ENCODE measurements around the gene MICAL2.

MICAL2 gene

DNA sequence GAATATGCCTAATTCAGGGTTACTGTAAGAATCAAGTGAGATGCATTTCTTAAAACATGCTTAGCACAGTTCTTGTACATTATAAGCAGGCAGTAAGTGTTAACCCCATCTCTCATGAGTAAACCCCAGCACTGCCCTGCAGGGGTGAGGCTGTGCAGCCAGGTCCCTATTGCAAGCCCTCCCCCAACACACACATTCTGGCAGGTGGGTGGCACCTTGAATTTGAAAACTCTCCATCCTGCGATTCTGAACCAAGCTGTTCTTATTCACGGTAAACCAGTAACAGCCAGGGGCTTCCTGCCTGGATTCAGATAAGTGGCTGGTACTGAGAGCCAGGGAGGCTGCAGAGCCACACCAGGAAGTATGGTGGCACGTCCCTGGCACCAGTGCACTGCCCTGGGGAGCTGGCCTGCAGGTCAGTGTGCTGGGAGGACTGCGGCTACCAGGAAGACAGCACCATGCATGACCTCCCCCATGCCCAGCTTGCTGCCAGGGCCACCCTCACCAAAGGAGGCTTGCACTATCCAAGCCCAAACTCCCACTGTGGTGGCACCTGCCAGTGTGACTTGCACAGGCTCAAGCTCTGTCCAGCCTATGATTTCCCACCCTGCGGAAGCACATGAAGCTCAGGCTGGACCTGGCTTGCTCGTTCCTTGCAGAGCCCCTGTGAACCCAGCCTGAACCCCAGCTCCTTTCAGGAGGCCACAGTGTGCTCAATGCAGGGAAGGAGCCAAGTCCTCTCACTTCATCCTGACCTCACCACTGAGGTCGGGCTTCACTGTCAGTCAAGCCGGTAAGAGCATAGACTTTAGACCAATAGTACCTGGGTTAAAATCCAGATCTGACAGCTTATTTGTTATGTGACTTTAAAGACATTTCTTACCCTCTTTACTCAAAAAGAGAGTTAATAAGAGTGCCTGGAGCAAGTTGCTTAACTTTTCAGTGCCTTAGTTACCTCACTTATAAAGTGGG lies 88.1 kb downstream of the MICAL2 start:
- no peak overlapping the region for H3K27ac ChIP-seq

DNA sequence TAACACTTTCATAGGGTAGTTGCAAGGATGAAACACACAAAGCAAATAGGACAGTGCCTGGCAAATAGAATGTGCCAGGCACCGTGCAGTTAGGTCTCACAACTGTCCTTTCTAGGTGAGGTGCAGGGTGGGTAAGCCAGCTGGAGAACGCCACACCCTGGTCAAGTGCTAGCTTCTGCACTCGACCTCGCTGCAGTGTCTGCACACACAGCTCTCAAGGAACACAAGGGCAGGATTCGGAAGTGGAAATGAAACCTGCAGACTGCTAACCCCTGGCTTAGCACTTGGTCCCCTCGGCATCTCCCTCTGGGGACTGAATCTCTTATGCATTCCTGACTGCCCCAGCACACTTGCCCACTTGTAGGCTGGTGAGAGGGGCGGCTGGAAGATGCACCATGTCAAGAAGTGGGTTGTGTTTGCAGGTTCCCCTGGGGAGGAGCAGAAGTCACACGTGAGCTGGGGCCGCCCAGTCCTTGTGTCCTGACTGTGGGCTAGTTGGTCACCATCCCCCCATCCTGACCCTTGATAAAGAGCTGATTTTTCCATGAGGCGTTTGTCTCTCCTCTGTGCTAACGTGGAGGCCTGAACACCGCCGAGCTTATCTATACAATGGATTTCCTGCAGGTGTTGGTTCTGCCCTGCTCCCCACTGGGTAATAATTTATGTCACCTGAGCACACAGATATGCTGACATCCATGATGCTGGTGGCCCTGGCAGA lies 89.0 kb downstream of the MICAL2 start:
- H3K27me3 ChIP-seq (ENCODE audit: insufficient read depth, low read depth, severe bottlenecking): no peaks in the 10 kb centered on the region
- TF ChIP-seq, protein P1, sequence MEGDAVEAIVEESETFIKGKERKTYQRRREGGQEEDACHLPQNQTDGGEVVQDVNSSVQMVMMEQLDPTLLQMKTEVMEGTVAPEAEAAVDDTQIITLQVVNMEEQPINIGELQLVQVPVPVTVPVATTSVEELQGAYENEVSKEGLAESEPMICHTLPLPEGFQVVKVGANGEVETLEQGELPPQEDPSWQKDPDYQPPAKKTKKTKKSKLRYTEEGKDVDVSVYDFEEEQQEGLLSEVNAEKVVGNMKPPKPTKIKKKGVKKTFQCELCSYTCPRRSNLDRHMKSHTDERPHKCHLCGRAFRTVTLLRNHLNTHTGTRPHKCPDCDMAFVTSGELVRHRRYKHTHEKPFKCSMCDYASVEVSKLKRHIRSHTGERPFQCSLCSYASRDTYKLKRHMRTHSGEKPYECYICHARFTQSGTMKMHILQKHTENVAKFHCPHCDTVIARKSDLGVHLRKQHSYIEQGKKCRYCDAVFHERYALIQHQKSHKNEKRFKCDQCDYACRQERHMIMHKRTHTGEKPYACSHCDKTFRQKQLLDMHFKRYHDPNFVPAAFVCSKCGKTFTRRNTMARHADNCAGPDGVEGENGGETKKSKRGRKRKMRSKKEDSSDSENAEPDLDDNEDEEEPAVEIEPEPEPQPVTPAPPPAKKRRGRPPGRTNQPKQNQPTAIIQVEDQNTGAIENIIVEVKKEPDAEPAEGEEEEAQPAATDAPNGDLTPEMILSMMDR (IDR thresholded peaks at IDR 0.05; ENCODE audit: low read depth, low read length): no peak
- H3K36me3 ChIP-seq: no peaks in the 10 kb centered on the region
- H3K9me3 ChIP-seq (ENCODE audit: severe bottlenecking): no peaks in the 10 kb centered on the region
- no peak overlapping the region for H3K4me3 ChIP-seq (ENCODE audit: low read depth, low read length)
- H3K27ac ChIP-seq: no peak overlapping the region
- no peak for DNase-seq

More for the DNA sequence above, 88.1 kb downstream of the MICAL2 start:
- DNase-seq: no peak
- no peaks in the 10 kb centered on the region for H3K9me3 ChIP-seq (ENCODE audit: severe bottlenecking)
- no peaks in the 10 kb centered on the region for H3K27me3 ChIP-seq (ENCODE audit: insufficient read depth, low read depth, severe bottlenecking)
- no peaks in the 10 kb centered on the region for H3K36me3 ChIP-seq
- no peak overlapping the region for H3K4me3 ChIP-seq (ENCODE audit: low read depth, low read length)
- TF ChIP-seq, protein P1 (IDR thresholded peaks at IDR 0.05; ENCODE audit: low read depth, low read length): no peak

DNA sequence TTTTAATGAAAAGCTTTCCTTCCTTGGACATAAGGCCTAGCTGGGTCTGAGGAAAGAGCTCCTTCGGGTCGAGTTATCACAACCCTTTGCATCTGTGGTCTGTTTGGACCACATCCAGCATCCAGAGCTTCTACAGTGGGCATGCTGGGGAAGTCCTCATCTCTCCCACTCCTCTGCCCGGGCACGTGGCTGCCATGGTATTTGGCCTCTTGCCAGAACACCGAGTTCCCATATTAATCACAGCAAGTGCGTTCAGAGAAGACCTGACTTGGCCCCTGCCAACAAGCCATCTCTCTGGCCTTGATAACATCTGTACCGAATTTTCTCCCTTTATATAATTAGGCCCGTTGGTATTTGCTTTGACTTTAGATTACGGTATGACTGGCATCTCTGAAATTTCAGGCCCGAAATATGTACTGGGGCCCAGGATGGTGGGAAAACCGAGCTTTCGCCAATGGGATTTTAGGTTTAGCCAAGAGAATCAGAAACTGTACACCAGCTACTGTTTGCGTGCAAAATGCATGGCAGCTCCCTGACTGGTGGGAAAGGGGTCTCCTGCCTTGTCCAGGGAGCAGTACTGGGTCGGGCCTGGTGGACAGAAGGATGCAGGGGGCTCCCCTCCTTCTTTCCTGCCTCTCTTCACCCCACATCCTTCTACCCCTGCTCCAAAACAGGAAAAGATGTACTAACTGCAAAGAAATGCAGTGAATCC lies 90.0 kb downstream of the MICAL2 start:
- TF ChIP-seq, protein P1 (IDR thresholded peaks at IDR 0.05; ENCODE audit: low read depth, low read length): no peak
- Histone ChIP-seq H3K4me3 (ENCODE audit: low read depth, low read length) (no peak overlapping the region), H3K27me3 (ENCODE audit: insufficient read depth, low read depth, severe bottlenecking) (no peaks in the 10 kb centered on the region), H3K27ac (no peak overlapping the region), H3K9me3 (ENCODE audit: severe bottlenecking) (no peaks in the 10 kb centered on the region), H3K36me3 (no peaks in the 10 kb centered on the region)
- DNase-seq: no peak

DNA sequence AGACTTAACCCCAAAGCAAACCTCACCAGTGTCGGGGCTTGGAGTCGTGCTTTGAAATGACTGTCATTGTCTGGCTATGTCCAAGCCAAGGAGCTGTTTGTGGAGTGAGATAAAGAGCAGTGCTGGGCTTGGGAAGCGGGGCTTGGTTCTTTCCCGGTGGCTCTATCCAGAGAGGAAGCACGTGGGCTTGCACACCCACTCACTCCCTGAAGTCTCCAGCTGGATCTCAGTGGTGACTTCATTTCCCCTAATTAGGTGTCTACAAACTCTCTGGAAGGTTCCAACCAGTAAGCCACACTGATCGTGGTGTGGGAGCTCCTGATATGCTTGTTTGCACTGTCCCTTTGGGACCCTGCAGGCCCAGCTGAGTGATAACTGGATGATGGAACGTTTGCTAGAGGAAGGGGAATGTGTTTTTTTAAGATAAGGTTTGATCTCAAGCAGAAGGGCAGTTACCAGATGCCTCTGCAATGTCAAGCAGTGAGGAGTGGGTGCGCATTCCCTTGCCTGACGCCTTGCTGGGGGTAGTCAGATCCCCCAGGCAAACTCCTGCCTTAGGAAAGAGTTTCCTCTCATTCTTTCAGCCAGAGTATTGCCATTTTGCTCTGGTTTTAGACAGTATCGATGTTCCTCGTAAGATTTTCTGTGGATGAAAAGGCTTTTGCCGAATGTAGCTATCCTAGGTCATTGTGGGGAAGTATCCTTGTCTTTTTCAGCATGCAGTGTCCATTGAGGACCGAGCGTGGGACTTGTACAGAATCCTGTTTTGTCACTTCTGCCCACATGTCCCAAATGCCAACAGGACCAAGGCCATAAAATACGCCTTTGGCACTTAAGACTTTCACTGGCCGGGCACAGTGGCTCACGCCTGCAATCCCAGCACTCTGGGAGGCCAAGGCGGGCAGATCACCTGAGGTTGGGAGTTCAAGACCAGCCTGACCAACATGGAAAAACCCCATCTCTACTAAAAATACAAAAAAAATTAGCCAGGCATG lies 90.9 kb downstream of the MICAL2 start:
- Histone ChIP-seq H3K27ac (no peak overlapping the region), H3K9me3 (ENCODE audit: severe bottlenecking) (no peaks in the 10 kb centered on the region), H3K36me3 (no peaks in the 10 kb centered on the region), H3K27me3 (ENCODE audit: insufficient read depth, low read depth, severe bottlenecking) (no peaks in the 10 kb centered on the region), H3K4me3 (ENCODE audit: low read depth, low read length) (no peak overlapping the region)
- TF ChIP-seq, protein P1 (IDR thresholded peaks at IDR 0.05; ENCODE audit: low read depth, low read length): no peak
- no peak for DNase-seq

Data from WERI-Rb-1 (cell line).